GM19397 (cell line): ENCODE data around the gene TMEFF1.
"Not testable (repeated sequence)": the region's sequence is repeated elsewhere in the genome, so short reads cannot be mapped to it uniquely, and the experiment has no call there.

Experiments
- ATAC-seq: cut with Tn5 transposase; IDR thresholded peaks from one replicate; pipeline ENCODE4 v1.9.1; 2021; ENCODE audit warnings: mild to moderate bottlenecking, moderate library complexity; ENCODE audit not compliant: unreplicated experiment

The TMEFF1 gene

GRCh38 chr9:100488177-100488576 is 15.2 kb downstream of the TMEFF1 start:
- no peak for ATAC-seq

GRCh38 chr9:100489836-100490235 is 16.9 kb downstream of the TMEFF1 start:
- no peak for ATAC-seq

- ATAC-seq, result no peak
Measured at GRCh38 chr9:100492952-100493351, 20.0 kb downstream of the TMEFF1 start.

- no peak for ATAC-seq
Measured at GRCh38 chr9:100498592-100498991, 25.6 kb downstream of the TMEFF1 start.

- no peak for ATAC-seq
Measured at GRCh38 chr9:100499460-100499859, 26.5 kb downstream of the TMEFF1 start.

- no peak for ATAC-seq
Measured at GRCh38 chr9:100499866-100500265, 26.9 kb downstream of the TMEFF1 start.

GRCh38 chr9:100505564-100506159 is 32.7 kb downstream of the TMEFF1 start:
- peak; percentile 45 for ATAC-seq

GRCh38 chr9:100507350-100507749 is 34.4 kb downstream of the TMEFF1 start:
- not testable (repeated sequence) for ATAC-seq

- ATAC-seq, result no peak
Measured at GRCh38 chr9:100511205-100511604, 38.3 kb downstream of the TMEFF1 start.

GRCh38 chr9:100515578-100516494 is 42.9 kb downstream of the TMEFF1 start:
- ATAC-seq, result no peak

GRCh38 chr9:100521282-100521681 is 48.3 kb downstream of the TMEFF1 start:
- ATAC-seq, result no peak

GRCh38 chr9:100525563-100525962 is 52.6 kb downstream of the TMEFF1 start:
- no peak for ATAC-seq

- ATAC-seq, result not testable (repeated sequence)
Measured at GRCh38 chr9:100527180-100527794, 54.3 kb downstream of the TMEFF1 start.

- no peak for ATAC-seq
Measured at GRCh38 chr9:100534401-100534800, 61.5 kb downstream of the TMEFF1 start.

- ATAC-seq, result no peak
Measured at GRCh38 chr9:100540327-100540726, 67.4 kb downstream of the TMEFF1 start.

- no peak for ATAC-seq
Measured at GRCh38 chr9:100549048-100549447, 76.1 kb downstream of the TMEFF1 start.

- no peak for ATAC-seq
Measured at GRCh38 chr9:100554935-100555401, 82.0 kb downstream of the TMEFF1 start.

- ATAC-seq, result no peak
Measured at GRCh38 chr9:100555471-100555870, 82.5 kb downstream of the TMEFF1 start.

- ATAC-seq, result no peak
Measured at GRCh38 chr9:100557053-100557452, 84.1 kb downstream of the TMEFF1 start.

- ATAC-seq, result no peak
Measured at GRCh38 chr9:100561256-100561655, 88.3 kb downstream of the TMEFF1 start.

- no peak for ATAC-seq
Measured at GRCh38 chr9:100567856-100568255, 94.9 kb downstream of the TMEFF1 start.
